HG03025 (cell line): ENCODE measurements around the gene HACL1.

ENCODE experiments used
- ATAC-seq: cut with Tn5 transposase; IDR thresholded peaks from one replicate; pipeline ENCODE4 v1.9.1; 2021; ENCODE audit warnings: mild to moderate bottlenecking, moderate library complexity; ENCODE audit not compliant: unreplicated experiment, low FRiP score

Gene HACL1

GRCh38 chr3:15601399-15602145 lies at the start of gene HACL1, which contains the start of gene BTD:
HACL1 (minus strand) TSS chr3:15601569; CDS start chr3:15601463, 106 bp downstream.
BTD (plus strand) TSS chr3:15601745; CDS start chr3:15635440, 33,695 bp downstream.
- ATAC-seq = peak; percentile 88

DNA sequence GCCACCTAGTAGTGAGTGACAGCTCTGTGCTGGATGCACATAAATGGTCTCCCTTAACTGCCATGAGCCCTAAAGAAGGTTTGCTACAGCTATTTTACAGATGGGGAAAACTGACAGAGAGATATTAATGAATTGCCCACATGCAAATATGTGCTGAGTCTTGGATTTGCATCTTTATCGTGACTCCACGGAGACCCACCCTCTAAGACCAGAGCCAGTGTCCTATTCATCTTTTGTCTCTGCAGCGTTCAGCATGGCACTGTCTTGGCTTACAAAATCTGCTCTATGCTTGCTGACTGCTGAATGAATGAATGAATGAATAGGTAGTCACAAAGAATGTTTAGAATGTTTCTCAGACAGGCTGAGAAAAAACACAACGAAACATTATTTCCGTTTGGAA lies 48.5 kb upstream of the HACL1 start:
- ATAC-seq = no peak

DNA sequence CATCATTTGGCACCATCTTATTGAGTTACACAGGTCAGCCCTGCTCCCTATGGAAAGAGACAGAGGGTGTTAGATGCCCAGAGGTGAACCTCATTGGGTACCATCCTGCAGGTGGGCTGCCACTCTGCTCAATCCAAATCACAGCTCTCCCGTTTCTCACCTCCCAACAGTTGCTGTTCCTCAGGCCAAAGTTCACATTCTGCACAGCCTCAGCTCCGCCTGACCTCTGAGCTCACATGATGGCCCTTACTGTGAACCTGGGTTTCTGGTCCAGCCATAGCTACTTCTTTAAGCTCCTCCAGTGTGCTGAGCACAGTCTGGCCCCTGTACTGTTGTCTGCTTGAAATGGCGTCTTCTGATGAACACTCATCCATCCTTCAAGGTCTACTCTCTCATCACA lies 48.0 kb upstream of the HACL1 start:
- no peak for ATAC-seq

DNA sequence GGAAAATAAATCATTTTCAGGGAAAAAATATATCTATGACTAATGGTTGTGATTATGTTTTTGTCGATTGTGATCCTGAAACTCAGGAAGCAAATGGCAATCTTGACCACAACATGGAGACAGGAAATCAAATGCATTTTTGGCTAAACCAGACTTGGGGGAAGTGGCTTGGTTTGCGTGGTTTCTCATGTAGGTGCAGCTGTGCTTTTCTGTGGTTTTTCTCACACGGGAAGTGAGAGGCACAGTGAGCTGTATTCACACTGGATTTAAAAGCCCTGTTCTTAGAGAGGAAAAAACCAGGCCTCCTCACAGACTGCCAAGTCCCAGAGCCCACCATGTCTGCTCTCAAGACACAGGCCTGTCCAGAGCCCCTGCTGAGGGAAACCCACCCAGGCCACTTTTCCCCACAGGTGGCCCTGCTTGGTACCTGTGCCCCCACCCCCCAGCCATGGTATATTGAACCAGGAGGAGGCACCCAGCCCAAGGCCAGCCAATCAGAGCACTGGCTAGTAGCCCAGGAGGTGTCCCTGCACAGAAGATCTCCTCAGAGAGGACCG lies 46.3 kb upstream of the HACL1 start:
- peak; percentile 93 for ATAC-seq

- no peak for ATAC-seq
These were observed 45.6 kb upstream of the HACL1 start for GRCh38 chr3:15646851-15647511.

DNA sequence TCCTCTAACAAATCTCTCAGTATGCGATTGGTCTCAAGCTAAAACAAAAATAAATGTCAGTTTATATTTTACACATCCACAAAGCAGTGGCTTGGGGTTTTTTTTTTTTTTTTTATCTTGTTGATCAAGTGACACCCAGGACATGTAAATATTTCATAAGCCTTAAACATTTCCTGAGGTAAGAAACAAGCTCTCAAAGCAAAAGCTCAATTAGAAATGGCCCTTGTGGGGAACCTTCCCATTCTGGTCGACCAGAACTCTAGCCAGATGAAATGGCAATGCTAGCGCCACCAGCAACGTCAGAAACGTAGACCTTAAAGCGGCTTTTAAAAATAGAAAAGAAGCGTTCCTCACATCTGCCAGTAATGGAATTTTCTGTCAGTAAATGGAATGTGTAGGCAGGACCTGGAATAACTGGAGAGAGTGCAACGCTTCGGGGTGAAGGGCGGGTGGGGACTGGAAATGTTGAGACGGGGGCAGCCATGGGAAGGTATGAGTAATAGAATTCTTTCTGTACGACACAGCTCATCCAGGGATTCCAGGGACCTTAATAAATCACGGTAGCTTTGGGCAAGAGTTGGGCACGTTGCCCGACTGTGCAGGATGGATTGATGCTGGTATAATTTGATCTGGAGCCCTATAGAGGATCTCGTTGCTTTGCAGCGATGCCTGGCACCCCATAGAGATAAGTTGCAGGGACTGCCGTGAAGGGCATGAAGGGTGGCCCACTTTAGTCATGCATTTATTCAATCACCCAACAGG lies 44.6 kb upstream of the HACL1 start:
- no peak for ATAC-seq

DNA sequence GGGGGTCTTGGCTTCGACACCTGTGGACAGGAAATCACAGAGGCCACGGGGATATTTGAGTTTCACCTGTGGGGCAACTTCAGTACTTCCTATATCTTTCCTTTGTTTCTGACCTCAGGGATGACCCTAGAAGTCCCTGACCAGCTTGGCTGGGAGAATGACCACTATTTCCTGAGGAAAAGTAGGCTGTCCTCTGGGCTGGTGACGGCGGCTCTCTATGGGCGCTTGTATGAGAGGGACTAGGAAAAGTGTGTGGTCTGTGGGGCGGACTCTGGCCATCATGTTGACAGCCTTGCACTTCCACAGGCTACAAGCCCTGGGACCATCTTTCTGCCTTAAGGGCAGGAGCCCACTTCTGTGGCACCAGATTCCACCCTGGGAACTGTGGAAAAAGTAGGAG lies 43.9 kb upstream of the HACL1 start:
- no peak for ATAC-seq

DNA sequence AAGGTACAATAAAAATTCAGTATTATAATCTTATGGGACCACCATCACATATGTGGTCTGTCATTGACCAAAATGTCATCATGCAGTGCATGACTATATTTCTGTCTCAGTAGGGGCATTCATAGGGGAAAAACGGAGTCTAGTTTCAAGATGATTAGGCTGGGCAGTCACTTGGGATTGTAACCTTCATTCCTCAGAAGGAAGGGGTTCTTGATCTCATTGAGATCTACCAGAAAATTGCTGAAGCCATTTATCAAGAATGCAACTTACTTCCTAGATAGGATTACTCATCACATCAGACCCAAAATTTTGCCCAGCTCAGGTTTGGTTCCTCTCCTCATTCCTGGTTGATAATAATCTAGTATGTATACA lies 37.5 kb upstream of the HACL1 start:
- no peak for ATAC-seq

- ATAC-seq = no peak
These were observed 37.0 kb upstream of the HACL1 start for GRCh38 chr3:15638193-15638890.

DNA sequence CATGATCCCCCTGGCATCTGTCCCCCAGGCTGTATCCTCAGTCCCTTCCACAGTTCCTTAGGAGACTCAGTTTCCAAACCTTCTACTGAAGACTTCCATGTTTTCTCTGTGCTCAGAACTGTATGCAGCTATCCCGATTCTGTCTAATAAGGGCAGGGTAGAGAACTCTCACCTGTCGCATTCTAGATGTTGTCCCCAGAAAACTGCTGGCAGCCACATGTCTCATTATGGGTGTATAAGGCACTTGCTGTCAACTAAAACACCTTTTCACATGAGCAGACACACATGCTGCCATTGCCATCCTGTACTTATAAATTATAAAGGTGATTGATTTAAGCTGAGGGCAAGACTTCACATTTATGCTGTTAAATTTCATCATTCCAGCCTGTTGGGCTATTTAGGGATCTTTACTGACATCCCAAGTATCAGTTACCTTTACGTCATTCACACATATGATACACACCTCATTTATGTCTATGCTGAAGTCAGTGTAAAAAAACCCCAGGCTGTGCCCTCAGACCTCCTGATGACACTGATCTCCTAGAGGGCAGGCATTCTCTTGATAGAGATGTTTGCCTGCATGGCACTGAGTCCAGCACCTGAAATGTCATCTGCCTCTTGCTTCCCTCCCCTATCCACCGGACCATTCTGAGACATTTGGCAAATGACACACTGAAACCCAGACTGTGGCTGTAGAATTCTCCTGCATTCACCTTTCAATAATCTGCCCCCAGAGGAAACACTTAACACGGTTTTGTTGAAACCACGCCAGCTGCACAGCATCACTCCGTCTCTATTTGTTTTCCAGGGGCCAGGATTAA lies 36.0 kb upstream of the HACL1 start:
- ATAC-seq = no peak

- ATAC-seq = no peak
These were observed 34.8 kb upstream of the HACL1 start for GRCh38 chr3:15636028-15636709.

DNA sequence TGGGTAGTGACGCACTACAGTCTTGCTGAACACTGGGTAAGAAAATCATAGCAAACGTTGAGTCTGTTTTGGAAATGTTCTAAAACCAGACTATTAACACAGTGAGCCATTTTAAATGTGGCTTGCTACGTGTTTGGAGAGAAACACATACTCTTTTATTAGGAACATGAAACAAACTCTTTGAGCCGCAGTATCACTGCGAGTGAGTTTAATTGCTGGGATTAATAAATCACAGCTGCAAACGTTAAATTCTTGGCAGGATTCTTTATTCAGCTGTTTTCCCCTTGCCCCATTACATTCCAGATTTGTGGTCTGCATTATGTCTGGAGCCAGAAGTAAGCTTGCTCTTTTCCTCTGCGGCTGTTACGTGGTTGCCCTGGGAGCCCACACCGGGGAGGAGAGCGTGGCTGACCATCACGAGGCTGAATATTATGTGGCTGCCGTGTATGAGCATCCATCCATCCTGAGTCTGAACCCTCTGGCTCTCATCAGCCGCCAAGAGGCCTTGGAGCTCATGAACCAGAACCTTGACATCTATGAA lies 33.8 kb upstream of the HACL1 start:
- no peak for ATAC-seq

GRCh38 chr3:15634671-15635070 lies 33.3 kb upstream of the HACL1 start:
- ATAC-seq = no peak

GRCh38 chr3:15633766-15634598 lies 32.6 kb upstream of the HACL1 start:
- ATAC-seq = no peak

GRCh38 chr3:15633159-15633558 lies 31.8 kb upstream of the HACL1 start:
- ATAC-seq = no peak

GRCh38 chr3:15632212-15632580 lies 30.8 kb upstream of the HACL1 start:
- no peak for ATAC-seq

- ATAC-seq = no peak
These were observed 30.2 kb upstream of the HACL1 start for GRCh38 chr3:15631426-15632211.
